PC-9 (cell line): ENCODE results near the gene OR2AG2. TPM values are rescaled to one million over a fixed set of nuclear protein-coding genes. Genes with fewer than 3 reads are reported as not detected.

ENCODE experiments used
- BruUV-seq: library from RNA; stranded (reverse); fragments of 400-500 nt; replicated peaks from 2 replicates; lab custom pipeline; 2021; lab: Mats Ljungman, UMichigan
- CTCF ChIA-PET: fragments of 300-600 bp; sonication (Branson Sonifier 250); formaldehyde crosslinking; loops from one replicate; lab custom pipeline; 2022; ENCODE audit warnings: antibody characterized with exemption; lab: Charles Lee
- POLR2A ChIA-PET: fragments of 300-600 bp; sonication (Branson Sonifier 250); formaldehyde crosslinking; loops from one replicate; lab custom pipeline; 2022; ENCODE audit warnings: antibody characterized with exemption; ENCODE audit not compliant: unreplicated experiment; lab: Charles Lee
- DNase-seq, 2 experiments: peaks; one replicate each; pipeline versions ENCODE4 v3.0.0 to v3.0.0-alpha.2; 2015 to 2022; ENCODE audit warnings: mixed read lengths in 1 of 2
- H2AFZ ChIP-seq: fragments of 200-600 bp; sonication (generic); 2 replicates; pipeline ENCODE4 v1.8.1; 2017; ENCODE audit warnings: antibody characterized with exemption
- H3F3A ChIP-seq: fragments of 200-600 bp; sonication (generic); 2 replicates; pipeline ENCODE4 v1.8.1; 2017; ENCODE audit warnings: antibody characterized with exemption, mild to moderate bottlenecking, low read depth; ENCODE audit not compliant: insufficient read depth
- H3K27ac ChIP-seq: fragments of 200-600 bp; sonication (generic); 2 replicates; pipeline ENCODE4 v1.6.1; 2016; ENCODE audit warnings: mixed run types
- H3K27me3 ChIP-seq: fragments of 200-600 bp; sonication (generic); 2 replicates; pipeline ENCODE4 v1.6.1; 2016; ENCODE audit warnings: low read depth, mixed run types; ENCODE audit not compliant: insufficient read depth
- H3K36me3 ChIP-seq: fragments of 200-600 bp; sonication (generic); 2 replicates; pipeline ENCODE4 v1.6.1; 2016; ENCODE audit warnings: low read depth, mixed run types
- H3K4me1 ChIP-seq: fragments of 200-600 bp; sonication (generic); replicated peaks from 2 replicates; pipeline ENCODE4 v1.6.1; 2016; ENCODE audit warnings: mixed run types; ENCODE audit not compliant: insufficient read depth
- H3K4me2 ChIP-seq: fragments of 200-600 bp; sonication (generic); 2 replicates; pipeline ENCODE4 v1.6.1; 2017; ENCODE audit warnings: mixed run types
- H3K4me3 ChIP-seq: fragments of 200-600 bp; sonication (generic); 2 replicates; pipeline ENCODE4 v1.6.1; 2016; ENCODE audit warnings: mixed run types
- H3K79me2 ChIP-seq: fragments of 200-600 bp; sonication (generic); 2 replicates; pipeline ENCODE4 v1.6.1; 2017; ENCODE audit warnings: low read depth, mixed run types
- H3K9me2 ChIP-seq: fragments of 200-600 bp; sonication (generic); 2 replicates; pipeline ENCODE4 v1.8.1; 2017; ENCODE audit warnings: mild to moderate bottlenecking; ENCODE audit not compliant: insufficient read depth
- H3K9me3 ChIP-seq: fragments of 200-600 bp; sonication (generic); 2 replicates; pipeline ENCODE4 v1.8.1; 2016; ENCODE audit warnings: low read depth; ENCODE audit not compliant: insufficient read depth
- H4K20me1 ChIP-seq: fragments of 200-600 bp; sonication (generic); 2 replicates; pipeline ENCODE4 v1.8.1; 2017; ENCODE audit not compliant: insufficient read depth
- CTCF ChIP-seq: fragments of 200-600 bp; sonication (generic); conservative IDR thresholded peaks from 2 replicates; pipeline ENCODE4 v1.6.1; 2017; ENCODE audit warnings: mixed run types, antibody characterized with exemption, mild to moderate bottlenecking, moderate library complexity
- EZH2 ChIP-seq: fragments of 200-600 bp; sonication (generic); IDR thresholded peaks from 2 replicates; pipeline ENCODE4 v1.8.0; 2017; ENCODE audit warnings: antibody characterized with exemption, low read depth
- intact Hi-C: fragments of 100-400 bp; cut with micrococcal nuclease; formaldehyde crosslinking; loops from one replicate; pipeline ENCODE4 v1.10.0; 2022; ENCODE audit not compliant: unreplicated experiment
- total RNA-seq: library from RNA; stranded (reverse); gene quantifications from 2 replicates; pipeline ENCODE4 v1.2.3, GENCODE V29; 2021

The OR2AG2 gene
- total RNA-seq, 1 experiment from 2014 or later, result 0.11 TPM

GRCh38 chr11:6737872-6738466, 33.8 kb downstream of the OR2AG2 start:
- H3K36me3 ChIP-seq, result no peaks in the 10 kb centered on the region
- H3K79me2 ChIP-seq, result no peaks in the 10 kb centered on the region
- no peak overlapping the region for H2AFZ ChIP-seq
- no peaks in the 10 kb centered on the region for H3K4me1 ChIP-seq
- H3K27ac ChIP-seq, result no peak overlapping the region
- DNase-seq, result peak; percentile 8 to 36
- intact Hi-C loops, result no loop called here
- ChIA-PET CTCF (interaction anchor here (0.9 kb wide), 1 partner anchor 37 kb away, joined by 3 read pairs; no protein-coding TSS in a partner anchor), POLR2A (no interaction called here)
- no peaks in the 10 kb centered on the region for H3K9me2 ChIP-seq
- H3K4me2 ChIP-seq, result no peak overlapping the region
- H3K27me3 ChIP-seq, result no peaks in the 10 kb centered on the region
- no peaks in the 10 kb centered on the region for H3K9me3 ChIP-seq
- no TSS peak for BruUV-seq
- TF ChIP-seq EZH2, result no peak
- peak; percentile 66 for TF ChIP-seq CTCF
- H3F3A ChIP-seq, result no peaks in the 10 kb centered on the region
- no peaks in the 10 kb centered on the region for H4K20me1 ChIP-seq
- H3K4me3 ChIP-seq, result no peak overlapping the region

- H2AFZ ChIP-seq, result no peak overlapping the region
- DNase-seq, result no peak
- H3K27me3 ChIP-seq, result no peaks in the 10 kb centered on the region
- ChIA-PET POLR2A (no interaction called here), CTCF (no interaction called here)
- no peaks in the 10 kb centered on the region for H3K79me2 ChIP-seq
- no peak for TF ChIP-seq CTCF
- TF ChIP-seq EZH2, result no peak
- intact Hi-C loops, result no loop called here
- H3K27ac ChIP-seq, result no peak overlapping the region
- BruUV-seq, result no TSS peak
- no peaks in the 10 kb centered on the region for H3K9me3 ChIP-seq
- no peak overlapping the region for H3K4me3 ChIP-seq
- H3K4me1 ChIP-seq, result no peaks in the 10 kb centered on the region
- H3K9me2 ChIP-seq, result no peaks in the 10 kb centered on the region
- H3K36me3 ChIP-seq, result no peaks in the 10 kb centered on the region
- no peak overlapping the region for H3K4me2 ChIP-seq
- no peaks in the 10 kb centered on the region for H3F3A ChIP-seq
- no peaks in the 10 kb centered on the region for H4K20me1 ChIP-seq
These were observed 35.2 kb downstream of the OR2AG2 start for GRCh38 chr11:6736495-6737121.

- no peak overlapping the region for H3K4me2 ChIP-seq
- H2AFZ ChIP-seq, result no peak overlapping the region
- no peaks in the 10 kb centered on the region for H3K79me2 ChIP-seq
- no peaks in the 10 kb centered on the region for H3K27me3 ChIP-seq
- H4K20me1 ChIP-seq, result no peaks in the 10 kb centered on the region
- DNase-seq, result no peak
- ChIA-PET CTCF (no interaction called here), POLR2A (no interaction called here)
- no peaks in the 10 kb centered on the region for H3K9me2 ChIP-seq
- no peaks in the 10 kb centered on the region for H3K4me1 ChIP-seq
- BruUV-seq, result no TSS peak
- H3K27ac ChIP-seq, result no peak overlapping the region
- no peaks in the 10 kb centered on the region for H3F3A ChIP-seq
- no peak for TF ChIP-seq CTCF
- no peak for TF ChIP-seq EZH2
- H3K9me3 ChIP-seq, result no peaks in the 10 kb centered on the region
- H3K36me3 ChIP-seq, result no peaks in the 10 kb centered on the region
- intact Hi-C loops, result no loop called here
- H3K4me3 ChIP-seq, result no peak overlapping the region
These were observed 36.5 kb downstream of the OR2AG2 start for GRCh38 chr11:6735306-6735705.
